RPMI8226 (cell line): ENCODE results near the gene PJA2.

Experiments used
- DNase-seq: peaks from one replicate; pipeline ENCODE4 v3.0.0-alpha.2; 2015

PJA2 gene

DNA sequence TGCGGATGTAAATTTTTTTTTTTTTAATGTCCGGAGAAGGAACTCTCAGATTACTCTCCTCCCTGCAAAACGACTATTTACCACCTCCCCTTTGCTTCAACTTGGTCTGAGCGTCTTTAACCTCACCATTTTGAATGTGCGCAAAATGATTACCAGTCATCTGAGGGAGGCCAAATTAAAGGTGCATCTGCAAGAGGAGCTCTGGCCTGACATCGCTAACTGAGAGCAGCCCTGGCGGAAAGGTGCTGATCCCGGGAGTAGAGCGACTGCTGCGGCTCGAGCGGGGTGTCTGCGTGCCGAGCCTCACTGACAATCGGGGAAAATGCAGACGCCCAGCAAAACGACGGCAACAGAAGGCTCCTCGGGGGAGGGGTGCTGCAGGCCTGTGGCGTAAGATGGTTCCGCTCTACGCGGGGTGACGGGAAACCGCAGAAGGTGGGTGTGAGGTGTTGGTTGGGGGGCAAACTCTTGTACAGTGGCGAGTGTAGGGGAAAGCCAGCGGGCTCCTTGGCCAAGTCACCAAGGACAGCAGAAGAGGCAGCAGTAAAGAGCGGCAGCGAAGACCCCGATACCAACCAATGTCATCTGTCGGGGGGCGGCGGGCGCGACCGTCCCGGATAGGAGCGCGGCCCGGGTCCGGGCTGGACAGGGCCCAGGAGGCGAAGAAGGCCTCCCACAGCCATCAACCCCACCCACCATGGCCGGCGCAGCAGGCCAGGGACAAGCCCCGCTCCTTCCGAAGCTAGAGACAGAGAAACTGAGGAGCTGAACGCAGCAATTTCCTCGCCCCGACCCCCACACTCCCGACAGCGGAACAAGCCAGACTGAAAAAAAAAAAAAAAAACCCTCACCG is 557 bp downstream of the PJA2 start:
- peak; percentile 90 for DNase-seq

- peak; percentile 34 for DNase-seq
These were observed 1.9 kb downstream of the PJA2 start for GRCh38 chr5:109407913-109408312.

GRCh38 chr5:109406719-109407118 is 3.1 kb downstream of the PJA2 start:
- DNase-seq = no peak

GRCh38 chr5:109404428-109404960 is 5.3 kb downstream of the PJA2 start:
- DNase-seq = no peak

GRCh38 chr5:109403469-109403868 is 6.3 kb downstream of the PJA2 start:
- DNase-seq = no peak

- no peak for DNase-seq
These were observed 10.5 kb downstream of the PJA2 start for GRCh38 chr5:109399092-109399759.

DNA sequence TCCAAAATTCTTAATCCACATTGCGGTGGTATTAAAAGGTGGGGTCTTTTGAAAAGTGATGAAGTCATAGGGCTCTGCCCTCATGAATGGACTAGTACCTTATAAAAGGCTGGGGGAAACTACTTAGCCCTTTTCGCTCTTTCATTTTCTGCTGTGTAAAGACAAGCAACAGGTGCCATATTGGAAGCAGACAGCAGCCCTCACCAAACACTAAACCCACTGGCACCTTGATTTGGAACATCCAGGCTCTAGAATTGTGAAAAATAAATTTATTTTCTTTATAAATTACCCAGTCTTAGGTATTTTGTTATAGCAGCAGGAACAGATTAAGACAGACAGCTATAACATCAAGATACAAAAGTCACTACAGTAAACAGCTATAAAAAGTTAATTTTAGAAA is 12.8 kb downstream of the PJA2 start:
- DNase-seq = no peak

DNA sequence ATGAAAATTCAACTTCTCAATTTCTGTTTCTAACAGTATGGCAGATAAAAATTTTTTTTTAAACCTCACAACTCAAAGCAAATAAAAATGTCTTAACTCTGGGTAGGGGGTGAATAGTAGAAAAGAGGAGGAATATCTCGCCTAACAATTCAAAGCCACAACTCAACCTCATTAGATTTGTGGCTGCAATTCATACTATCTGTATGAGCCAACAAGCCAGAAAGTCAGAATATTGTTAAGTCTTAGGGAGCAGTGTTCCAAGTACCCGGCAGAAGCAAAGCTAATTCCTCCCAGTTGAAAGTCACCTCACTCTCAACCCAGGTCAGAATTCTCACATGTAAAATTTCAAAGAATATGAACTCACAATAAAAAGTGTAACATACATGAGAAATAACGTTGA is 15.0 kb downstream of the PJA2 start:
- no peak for DNase-seq

DNA sequence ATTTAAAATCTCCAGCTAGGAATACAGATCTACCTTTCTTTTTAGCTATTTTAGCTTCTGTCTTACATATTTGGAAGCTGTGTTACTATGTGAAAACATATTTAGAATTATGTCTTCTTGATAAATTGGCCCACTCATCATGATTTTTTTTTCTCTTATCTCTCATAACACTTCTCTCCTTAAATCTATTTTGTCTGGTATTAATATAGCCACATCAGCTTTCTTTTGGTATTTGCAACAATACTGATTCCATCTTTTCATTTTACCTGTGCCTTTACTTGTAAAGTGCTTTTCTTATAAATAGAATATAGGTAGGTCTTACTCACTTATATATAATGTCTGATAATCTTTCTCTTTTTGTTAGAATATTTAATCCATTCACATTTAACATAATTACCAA is 19.6 kb downstream of the PJA2 start:
- no peak for DNase-seq

- no peak for DNase-seq
These were observed 21.4 kb downstream of the PJA2 start for GRCh38 chr5:109388407-109388806.

- no peak for DNase-seq
These were observed 22.3 kb downstream of the PJA2 start for GRCh38 chr5:109387408-109387974.

DNA sequence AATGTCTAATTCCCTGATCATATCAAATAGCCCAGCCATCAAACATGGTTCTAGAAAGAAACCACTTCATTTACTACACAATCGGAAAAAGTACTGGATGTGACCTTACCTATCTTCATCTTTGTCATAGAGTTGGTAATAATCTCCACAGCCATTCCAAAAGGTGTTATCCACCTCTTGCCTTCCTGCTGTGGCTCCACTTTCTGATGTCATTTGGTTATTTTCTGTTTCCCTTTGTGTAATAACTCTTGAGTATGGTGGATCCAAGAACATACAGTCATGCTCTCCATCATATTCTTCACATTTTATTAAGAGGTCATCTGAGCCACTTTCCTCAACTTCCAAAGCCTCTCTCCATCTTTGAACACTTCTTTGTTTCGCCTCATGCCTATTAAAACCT is 31.7 kb downstream of the PJA2 start:
- DNase-seq = no peak

- no peak for DNase-seq
These were observed 35.1 kb downstream of the PJA2 start for GRCh38 chr5:109374625-109375024.

DNA sequence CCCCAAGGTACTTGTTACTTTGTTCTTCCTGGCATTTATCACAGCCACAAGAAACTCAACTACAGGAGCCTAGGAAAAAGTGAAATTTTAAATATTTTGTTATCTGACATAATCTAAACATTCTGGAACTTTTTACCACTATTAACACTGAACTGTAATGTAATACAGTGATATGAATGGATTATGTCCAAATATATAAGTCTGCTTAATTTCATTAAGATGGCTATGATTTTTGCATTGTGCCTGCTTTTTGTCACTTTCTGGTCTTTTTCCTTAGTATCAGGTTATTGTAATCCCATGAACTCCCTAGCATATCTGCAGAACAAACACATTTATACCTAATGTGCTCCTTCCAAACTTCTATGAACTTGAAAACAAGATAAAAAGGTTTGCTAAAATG is 35.8 kb downstream of the PJA2 start:
- DNase-seq = no peak

- DNase-seq = no peak
These were observed 39.4 kb downstream of the PJA2 start for GRCh38 chr5:109370343-109370742.

GRCh38 chr5:109365653-109366052 is 44.1 kb downstream of the PJA2 start:
- DNase-seq = no peak

GRCh38 chr5:109364977-109365376 is 44.8 kb downstream of the PJA2 start:
- DNase-seq = no peak

- no peak for DNase-seq
These were observed 50.1 kb downstream of the PJA2 start for GRCh38 chr5:109359642-109360041.

- DNase-seq = no peak
These were observed 52.0 kb downstream of the PJA2 start for GRCh38 chr5:109357807-109358206.

DNA sequence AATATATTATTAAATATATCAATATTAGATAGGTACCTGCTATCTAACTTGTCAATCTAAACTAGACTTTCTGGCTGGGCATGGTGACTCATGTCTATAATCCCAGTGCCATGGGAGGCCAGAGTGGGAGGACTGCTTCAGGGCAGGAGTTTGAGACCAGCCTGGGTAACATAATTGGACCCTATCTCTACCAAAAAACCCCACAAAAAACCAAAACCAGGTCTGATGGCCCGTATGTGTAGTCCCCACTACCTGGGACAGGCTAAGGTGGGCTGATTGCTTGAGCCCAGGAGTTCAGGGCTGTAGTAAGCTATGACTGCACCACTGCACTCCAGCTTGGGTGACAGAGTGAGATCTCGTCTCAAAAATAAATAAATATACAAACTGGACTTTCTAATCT is 55.0 kb downstream of the PJA2 start:
- no peak for DNase-seq

- DNase-seq = no peak
These were observed 57.5 kb downstream of the PJA2 start for GRCh38 chr5:109351988-109352864.

DNA sequence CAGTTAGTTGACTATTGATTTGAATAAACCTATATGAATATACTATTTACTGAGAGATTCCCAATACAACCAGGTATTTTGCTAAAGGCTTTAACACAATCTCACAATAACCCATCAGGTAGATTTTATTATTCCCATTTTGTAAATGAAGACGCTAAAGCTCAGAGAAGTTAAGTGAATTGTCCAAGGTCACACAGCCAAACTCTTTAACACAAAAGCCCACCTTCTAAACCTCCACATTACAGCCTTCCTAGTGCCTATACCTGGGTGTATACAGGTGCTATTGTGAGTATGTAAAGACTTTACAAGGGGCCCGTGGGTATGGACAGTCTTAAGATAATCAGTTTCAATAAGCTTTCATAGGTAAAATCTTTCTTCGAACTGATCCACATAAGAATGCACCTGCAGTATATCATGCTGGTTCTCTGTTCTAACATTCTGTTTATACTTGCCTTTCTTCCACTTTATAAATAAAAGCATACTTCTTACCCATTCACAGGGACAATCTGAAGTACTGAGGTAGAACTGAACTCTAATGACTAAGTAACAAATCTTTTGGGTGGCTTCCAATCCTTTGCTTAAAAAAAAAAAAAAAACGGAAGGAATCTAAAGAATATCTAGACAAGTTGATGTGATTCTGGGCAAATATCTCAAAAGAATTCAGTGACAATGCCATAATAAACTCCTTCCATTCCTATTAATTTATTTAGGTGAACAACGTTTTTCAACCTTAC is 59.1 kb downstream of the PJA2 start:
- no peak for DNase-seq
